Measurements from ENCODE around the gene TREH. TPM values are rescaled to one million over a fixed set of nuclear protein-coding genes. Genes with fewer than 3 reads are reported as not detected.

The TREH gene
- total RNA-seq, 1 experiment from 2014 or later = not detected

DNA sequence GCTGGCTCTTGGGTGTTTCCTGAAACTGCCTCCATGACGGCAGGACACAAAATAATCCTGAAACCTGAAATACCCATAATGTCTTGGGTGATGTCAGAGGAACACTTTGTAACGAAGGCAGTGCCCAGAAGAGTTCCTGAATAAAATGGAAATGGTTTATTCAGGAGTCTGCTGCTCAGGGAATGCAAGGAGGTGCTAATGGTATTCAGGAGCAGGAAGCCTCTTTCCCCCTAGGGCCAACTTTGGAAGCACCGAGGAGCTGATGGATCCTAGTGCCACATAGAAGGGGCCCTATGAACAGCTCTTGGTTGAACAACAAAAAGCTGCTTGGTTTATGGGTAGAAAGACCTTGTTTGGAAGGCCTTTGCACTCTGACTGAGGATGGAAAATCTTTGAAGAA is 15.5 kb downstream of the TREH start:
- H3K18ac ChIP-seq (ENCODE audit: insufficient read length, low read depth, low read length) = no peak overlapping the region

More for the DNA sequence above, 15.5 kb downstream of the TREH start:
- Mint-ChIP-seq H3K36me3 (ENCODE audit: insufficient read depth in 1 of 3, low read depth in 3 of 3) (no peaks in the 10 kb centered on the region), H3K4me3 (no peak overlapping the region), H3K27ac (no peak overlapping the region), H3K9me3 (no peaks in the 10 kb centered on the region), H3K27me3 (ENCODE audit: low read depth) (peaks cover 2% of the 10 kb centered on the region; the same call in 1 of the 2 replicates), H3K4me1 (peaks cover 32 to 34% of the 10 kb centered on the region in 2 experiments)
- Histone ChIP-seq H3K9me3 (ENCODE audit: control insufficient read depth, low read depth, low read length) (no peaks in the 10 kb centered on the region), H2BK5ac (ENCODE audit: insufficient read length, low read length) (no peak overlapping the region), H3K23ac (ENCODE audit: insufficient read length, low read depth, low read length) (no peak overlapping the region), H3K4ac (ENCODE audit: low read depth, low read length) (no peak overlapping the region), H3K4me1 (ENCODE audit: insufficient read depth, low read length) (peaks cover 3% of the 10 kb centered on the region; the same call in 1 of the 2 replicates), H2AFZ (ENCODE audit: low read length) (no peak overlapping the region), H3K9ac (ENCODE audit: extremely low read depth, insufficient read length, low read length) (no peak overlapping the region), H4K91ac (ENCODE audit: insufficient read length, low read depth, low read length) (no peak overlapping the region), H3K56ac (ENCODE audit: insufficient read length, low read depth, low read length) (no peak overlapping the region), H4K20me1 (ENCODE audit: control insufficient read depth, insufficient read depth, insufficient read length) (no peaks in the 10 kb centered on the region), H3K79me1 (ENCODE audit: insufficient read depth, low read depth, low read length, poor library complexity, severe bottlenecking) (no peaks in the 10 kb centered on the region), H3K23me2 (ENCODE audit: insufficient read length, low read depth, low read length, poor library complexity, severe bottlenecking) (no peaks in the 10 kb centered on the region), H3K27ac (ENCODE audit: insufficient read length, low read depth, low read length) (no peak overlapping the region), H3K4me2 (ENCODE audit: insufficient read depth, insufficient read length, low read length) (no peak overlapping the region), H2BK15ac (ENCODE audit: low read depth, low read length) (no peak overlapping the region), H2AK5ac (ENCODE audit: insufficient read length, low read length) (no peak overlapping the region), H3K79me2 (ENCODE audit: insufficient read depth, low read length) (no peaks in the 10 kb centered on the region), H4K8ac (replicated peaks; ENCODE audit: insufficient read length, low read depth, low read length) (no peak overlapping the region), H2BK20ac (ENCODE audit: low read depth, low read length, poor library complexity, severe bottlenecking) (no peak overlapping the region), H4K5ac (ENCODE audit: insufficient read length, low read depth, low read length) (no peak overlapping the region), H2BK12ac (ENCODE audit: insufficient read length, low read depth, low read length) (no peak overlapping the region), H3T11ph (ENCODE audit: low read length) (no peak overlapping the region), H3K14ac (ENCODE audit: insufficient read depth, low read length) (no peak overlapping the region), H3K27me3 (ENCODE audit: insufficient read depth, low read length) (no peaks in the 10 kb centered on the region; the same call in 1 of the 2 replicates), H2BK120ac (ENCODE audit: low read depth, low read length, poor library complexity, severe bottlenecking) (no peak overlapping the region)
- peak; percentile 19 for DNase-seq
- no CpG with 5 or more reads among the region's 3 CpGs for WGBS (ENCODE audit: extremely low coverage, insufficient read length, low lambda C conversion rate)
- TF ChIP-seq, protein P1, sequence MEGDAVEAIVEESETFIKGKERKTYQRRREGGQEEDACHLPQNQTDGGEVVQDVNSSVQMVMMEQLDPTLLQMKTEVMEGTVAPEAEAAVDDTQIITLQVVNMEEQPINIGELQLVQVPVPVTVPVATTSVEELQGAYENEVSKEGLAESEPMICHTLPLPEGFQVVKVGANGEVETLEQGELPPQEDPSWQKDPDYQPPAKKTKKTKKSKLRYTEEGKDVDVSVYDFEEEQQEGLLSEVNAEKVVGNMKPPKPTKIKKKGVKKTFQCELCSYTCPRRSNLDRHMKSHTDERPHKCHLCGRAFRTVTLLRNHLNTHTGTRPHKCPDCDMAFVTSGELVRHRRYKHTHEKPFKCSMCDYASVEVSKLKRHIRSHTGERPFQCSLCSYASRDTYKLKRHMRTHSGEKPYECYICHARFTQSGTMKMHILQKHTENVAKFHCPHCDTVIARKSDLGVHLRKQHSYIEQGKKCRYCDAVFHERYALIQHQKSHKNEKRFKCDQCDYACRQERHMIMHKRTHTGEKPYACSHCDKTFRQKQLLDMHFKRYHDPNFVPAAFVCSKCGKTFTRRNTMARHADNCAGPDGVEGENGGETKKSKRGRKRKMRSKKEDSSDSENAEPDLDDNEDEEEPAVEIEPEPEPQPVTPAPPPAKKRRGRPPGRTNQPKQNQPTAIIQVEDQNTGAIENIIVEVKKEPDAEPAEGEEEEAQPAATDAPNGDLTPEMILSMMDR (conservative IDR thresholded peaks at IDR 0.05) = no peak

Data from H9 (cell line).